ENCODE data around the gene ST8SIA3. TPM values are rescaled to one million over a fixed set of nuclear protein-coding genes. Genes with fewer than 3 reads are reported as not detected.

ST8SIA3 gene
- total RNA-seq, 4 donors from 2014 or later, result 0.07 TPM; not detected in 3

- no peaks in the 10 kb centered on the region for H3K4me1 ChIP-seq
- H3K9me3 ChIP-seq, result no peaks in the 10 kb centered on the region
- H3K27me3 ChIP-seq, result no peaks in the 10 kb centered on the region
- H3K4me3 ChIP-seq, result no peak overlapping the region
- no peak for DNase-seq
- TF ChIP-seq CTCF (IDR thresholded peaks at IDR 0.05) (no peak), POLR2A (IDR thresholded peaks at IDR 0.05) (no peak)
- intact Hi-C loops (cut with DNase I; ENCODE audit: low total_unique reads), result no loop called here
- H3K27ac ChIP-seq, result no peak overlapping the region
- no peaks in the 10 kb centered on the region for H3K36me3 ChIP-seq
These were observed 25.5 kb upstream of the ST8SIA3 start for GRCh38 chr18:57326718-57327323.

GRCh38 chr18:57328665-57329064 lies 23.7 kb upstream of the ST8SIA3 start:
- Histone ChIP-seq H3K27ac (no peak overlapping the region), H3K4me1 (no peaks in the 10 kb centered on the region), H3K9me3 (no peaks in the 10 kb centered on the region), H3K27me3 (no peaks in the 10 kb centered on the region), H3K4me3 (no peak overlapping the region), H3K36me3 (no peaks in the 10 kb centered on the region)
- intact Hi-C loops (cut with DNase I; ENCODE audit: low total_unique reads), result no loop called here
- DNase-seq, result no peak
- no peak for TF ChIP-seq CTCF (IDR thresholded peaks at IDR 0.05)
- TF ChIP-seq POLR2A (IDR thresholded peaks at IDR 0.05), result no peak

GRCh38 chr18:57329856-57330255 lies 22.5 kb upstream of the ST8SIA3 start:
- Histone ChIP-seq H3K36me3 (no peaks in the 10 kb centered on the region), H3K4me1 (no peaks in the 10 kb centered on the region), H3K9me3 (no peaks in the 10 kb centered on the region), H3K27me3 (no peaks in the 10 kb centered on the region), H3K27ac (no peak overlapping the region), H3K4me3 (no peak overlapping the region)
- intact Hi-C loops (cut with DNase I; ENCODE audit: low total_unique reads), result no loop called here
- TF ChIP-seq POLR2A (IDR thresholded peaks at IDR 0.05), result no peak
- TF ChIP-seq CTCF (IDR thresholded peaks at IDR 0.05), result no peak
- DNase-seq, result no peak

- Histone ChIP-seq H3K4me3 (no peak overlapping the region), H3K4me1 (no peaks in the 10 kb centered on the region), H3K27me3 (no peaks in the 10 kb centered on the region), H3K27ac (no peak overlapping the region), H3K36me3 (no peaks in the 10 kb centered on the region), H3K9me3 (no peaks in the 10 kb centered on the region)
- TF ChIP-seq CTCF (IDR thresholded peaks at IDR 0.05) (no peak), POLR2A (IDR thresholded peaks at IDR 0.05) (no peak)
- no peak for DNase-seq
- intact Hi-C loops (cut with DNase I; ENCODE audit: low total_unique reads), result no loop called here
These were observed 20.6 kb upstream of the ST8SIA3 start for GRCh38 chr18:57331718-57332117.

- no peaks in the 10 kb centered on the region for H3K4me1 ChIP-seq
- no peaks in the 10 kb centered on the region for H3K36me3 ChIP-seq
- intact Hi-C loops (cut with DNase I; ENCODE audit: low total_unique reads), result no loop called here
- DNase-seq, result no peak
- H3K27me3 ChIP-seq, result no peaks in the 10 kb centered on the region
- no peaks in the 10 kb centered on the region for H3K9me3 ChIP-seq
- no peak overlapping the region for H3K4me3 ChIP-seq
- no peak for TF ChIP-seq CTCF (IDR thresholded peaks at IDR 0.05)
- TF ChIP-seq POLR2A (IDR thresholded peaks at IDR 0.05), result no peak
- H3K27ac ChIP-seq, result no peak overlapping the region
These were observed 18.4 kb upstream of the ST8SIA3 start for GRCh38 chr18:57333940-57334339.
